ENCODE data around the gene ATG4D. TPM values are rescaled to one million over a fixed set of nuclear protein-coding genes. Genes with fewer than 3 reads are reported as not detected.

Gene ATG4D
- total RNA-seq, 4 donors from 2014 or later: 5.2 to 20.7 (median 6.9) TPM

GRCh38 chr19:10554760-10555609 lies 11.3 kb downstream of the ATG4D start:
- no peak for TF ChIP-seq CTCF (IDR thresholded peaks at IDR 0.05; ENCODE audit: low read depth)

GRCh38 chr19:10555610-10555973 lies 11.9 kb downstream of the ATG4D start:
- TF ChIP-seq CTCF (IDR thresholded peaks at IDR 0.05; ENCODE audit: low read depth): no peak

- TF ChIP-seq CTCF (IDR thresholded peaks at IDR 0.05; ENCODE audit: low read depth): no peak
Observed at GRCh38 chr19:10557603-10558197, 14.0 kb downstream of the ATG4D start.

GRCh38 chr19:10560154-10560553 lies 16.4 kb downstream of the ATG4D start:
- no peak for TF ChIP-seq CTCF (IDR thresholded peaks at IDR 0.05; ENCODE audit: low read depth)

GRCh38 chr19:10562609-10563008 lies 18.9 kb downstream of the ATG4D start:
- TF ChIP-seq CTCF (IDR thresholded peaks at IDR 0.05; ENCODE audit: low read depth): no peak

GRCh38 chr19:10565028-10565566 lies 21.4 kb downstream of the ATG4D start:
- no peak for TF ChIP-seq CTCF (IDR thresholded peaks at IDR 0.05; ENCODE audit: low read depth)
